Measurements from ENCODE around the gene TMEM129.
"Not testable (repeated sequence)": the region's sequence is repeated elsewhere in the genome, so short reads cannot be mapped to it uniquely, and the experiment has no call there.

TMEM129 gene

GRCh38 chr4:1720163-1720983, 750 bp downstream of the TMEM129 start:
- DNase-seq, result peak; percentile 52

- DNase-seq, result peak; percentile 21
Observed at GRCh38 chr4:1718095-1718850, 2.9 kb downstream of the TMEM129 start.

- DNase-seq, result peak; percentile 19
Observed at GRCh38 chr4:1717129-1718094, 3.7 kb downstream of the TMEM129 start.

- peak; percentile 21 for DNase-seq
Observed at GRCh38 chr4:1716065-1716945, 4.8 kb downstream of the TMEM129 start.

- peak; percentile 62 for DNase-seq
Observed at GRCh38 chr4:1715002-1715758, 5.9 kb downstream of the TMEM129 start.

- no peak for DNase-seq
Observed at GRCh38 chr4:1714303-1715001, 6.7 kb downstream of the TMEM129 start.

- DNase-seq, result no peak
Observed at GRCh38 chr4:1713003-1713851, 7.9 kb downstream of the TMEM129 start.

- peak; percentile 96 for DNase-seq
Observed at GRCh38 chr4:1712216-1713002, 8.7 kb downstream of the TMEM129 start, which contains the start of gene SLBP. Gene SLBP (minus strand): TSS chr4:1712319. CDS start chr4:1712188, 131 bp downstream.

GRCh38 chr4:1711571-1712215, 9.4 kb downstream of the TMEM129 start:
- DNase-seq, result peak; percentile 59

GRCh38 chr4:1711055-1711570, 10.0 kb downstream of the TMEM129 start:
- no peak for DNase-seq

- DNase-seq, result no peak
Observed at GRCh38 chr4:1708581-1708980, 12.5 kb downstream of the TMEM129 start.

GRCh38 chr4:1706358-1706757, 14.8 kb downstream of the TMEM129 start:
- no peak for DNase-seq

GRCh38 chr4:1705732-1706131, 15.4 kb downstream of the TMEM129 start:
- DNase-seq, result no peak

GRCh38 chr4:1703867-1704266, 17.3 kb downstream of the TMEM129 start:
- no peak for DNase-seq

- DNase-seq, result not testable (repeated sequence)
Observed at GRCh38 chr4:1701671-1702070, 19.5 kb downstream of the TMEM129 start.

GRCh38 chr4:1695913-1696312, 25.2 kb downstream of the TMEM129 start:
- DNase-seq, result peak; percentile 89

GRCh38 chr4:1693131-1693896, 27.8 kb downstream of the TMEM129 start:
- DNase-seq, result peak; percentile 79

Measured in femur (tissue), 1 donor.